GM19240 (cell line): ENCODE measurements around the gene PRKAB2.
"Not testable (repeated sequence)": the region's sequence is repeated elsewhere in the genome, so short reads cannot be mapped to it uniquely, and the experiment has no call there.

ENCODE experiments used
- DNase-seq: peaks from one replicate; pipeline ENCODE4 v3.0.0; 2011; ENCODE audit warnings: low spot score; ENCODE audit not compliant: insufficient read length

The PRKAB2 gene

DNA sequence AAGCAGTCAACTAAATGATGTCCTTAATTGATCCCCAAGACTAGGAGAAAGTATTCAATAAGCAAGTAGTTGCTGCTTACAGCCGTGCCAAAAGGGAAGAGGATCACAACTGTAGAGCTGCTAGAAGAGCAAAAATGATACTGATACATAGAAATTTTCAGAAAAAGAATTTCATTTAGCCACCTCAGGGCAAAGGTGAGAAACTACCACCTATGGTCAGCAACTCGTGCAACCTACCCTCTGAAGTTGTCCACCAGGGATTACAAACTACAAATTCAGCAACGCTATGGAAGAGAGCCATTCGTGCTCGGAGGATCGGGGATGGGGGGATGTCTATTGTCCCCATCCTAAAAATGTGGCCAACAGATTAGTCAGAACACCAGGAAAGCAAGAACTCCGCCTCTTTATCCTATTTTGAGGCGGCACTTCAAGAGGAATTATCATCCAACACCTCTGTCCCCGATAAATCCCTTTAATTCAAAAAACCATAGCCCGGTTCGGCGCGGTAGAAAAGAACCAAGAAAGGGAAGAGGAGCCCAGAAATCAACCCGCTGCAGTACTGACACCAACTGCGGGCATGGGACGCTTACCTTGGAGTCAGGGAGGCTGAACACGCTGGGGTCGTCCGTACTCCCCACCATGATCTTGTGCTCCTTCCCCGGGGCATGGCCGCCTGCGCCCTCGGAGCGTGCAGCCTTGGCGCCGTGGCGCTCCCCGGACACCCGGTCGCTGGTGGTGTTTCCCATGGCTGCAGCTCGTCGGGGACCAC, 687 bp downstream of the PRKAB2 start:
- no peak for DNase-seq

DNA sequence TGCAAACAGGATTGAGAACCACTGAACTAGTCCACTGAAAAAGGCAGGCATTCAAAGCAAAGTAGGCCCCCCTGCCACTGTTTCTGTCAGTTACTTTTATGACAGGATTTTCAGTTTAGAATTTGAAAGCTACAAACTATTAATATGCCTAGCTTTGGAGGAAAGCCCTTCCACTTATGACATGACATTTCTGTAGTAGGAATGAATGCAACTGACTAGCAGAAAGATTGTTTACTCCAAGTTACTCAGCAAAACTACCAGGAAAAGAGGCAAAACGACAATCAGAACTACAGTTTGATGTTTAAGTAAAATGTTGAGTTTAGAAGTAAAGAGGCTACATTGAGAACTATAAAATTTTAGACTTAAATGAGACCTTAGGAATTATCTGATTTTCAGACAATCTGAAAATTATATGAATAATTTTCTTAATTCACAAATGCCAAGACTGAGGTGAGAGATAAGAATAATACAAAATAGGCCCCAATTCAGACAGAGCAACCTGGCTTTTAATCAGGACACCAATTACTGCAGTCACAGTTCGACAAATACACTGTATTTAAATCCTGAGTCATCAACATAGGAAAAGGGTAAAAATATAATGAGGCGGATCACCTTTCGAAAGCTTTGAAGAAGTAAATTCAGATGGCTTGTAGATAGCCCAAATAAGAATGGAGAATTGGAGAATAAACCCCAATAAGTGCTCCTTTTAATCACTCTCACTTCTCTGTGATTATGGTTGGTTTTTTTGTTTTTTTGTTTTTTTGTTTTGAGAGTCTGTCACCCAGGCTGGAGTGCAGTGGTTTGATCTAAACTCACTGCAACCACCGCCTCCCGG, 2.2 kb downstream of the PRKAB2 start:
- no peak for DNase-seq

GRCh38 chr1:147169171-147169570, 3.1 kb downstream of the PRKAB2 start:
- no peak for DNase-seq

DNA sequence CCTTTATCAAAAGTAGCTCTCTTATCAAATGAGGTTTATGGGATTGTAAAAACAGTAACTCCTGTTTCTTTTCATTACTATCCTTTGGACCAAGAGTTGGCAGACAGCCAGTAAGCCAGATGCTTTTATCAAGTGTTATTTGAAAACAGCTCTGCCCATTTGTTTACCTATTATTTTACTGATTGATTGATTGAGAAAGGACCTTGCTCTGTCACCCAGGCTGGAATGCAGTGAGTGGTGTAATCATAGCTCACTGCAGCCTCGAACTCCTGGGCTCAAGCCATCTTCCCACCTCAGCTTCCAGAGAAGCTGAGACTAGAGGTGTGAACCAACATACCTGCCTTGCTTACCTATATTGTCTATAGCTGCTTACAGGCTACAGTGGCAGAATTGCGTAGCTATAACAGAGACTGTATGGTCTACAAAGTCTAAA, 3.6 kb downstream of the PRKAB2 start:
- DNase-seq: no peak

DNA sequence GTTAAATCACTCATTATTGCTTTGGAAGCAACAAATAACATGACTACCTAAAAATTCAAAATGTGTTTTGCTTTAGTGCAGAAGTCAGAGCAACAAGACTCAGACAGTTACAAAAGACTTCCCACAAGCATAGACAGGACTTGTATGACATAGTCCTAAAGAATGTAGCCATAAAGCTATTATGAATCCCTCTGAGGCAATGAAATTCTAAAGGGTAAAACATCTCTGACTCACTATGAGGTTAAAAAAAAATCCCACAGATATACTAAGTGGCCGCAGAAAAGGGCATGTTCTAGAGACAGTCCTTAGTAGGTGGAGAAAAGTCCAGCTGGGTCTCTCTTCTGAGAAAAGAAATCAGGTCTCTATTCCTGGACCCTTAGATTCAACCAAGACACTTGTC, 4.9 kb downstream of the PRKAB2 start:
- DNase-seq: no peak

DNA sequence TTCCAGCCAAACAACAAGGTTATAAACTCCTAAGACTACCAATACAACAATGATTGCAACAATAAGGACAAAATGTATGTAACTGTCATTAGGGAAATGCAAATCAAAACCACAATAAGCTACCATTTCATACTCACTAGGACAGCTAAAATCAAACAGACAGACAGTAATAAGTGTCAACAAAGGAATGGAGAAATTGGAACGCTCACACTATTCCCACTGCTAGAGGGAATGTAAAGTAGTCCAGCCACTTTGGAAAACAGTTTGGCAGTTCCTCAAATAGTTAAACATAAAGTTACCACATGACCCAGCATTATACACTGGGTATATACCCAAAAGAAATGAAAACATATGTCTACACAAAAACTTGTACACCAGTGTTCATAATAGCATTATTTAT, 9.3 kb downstream of the PRKAB2 start:
- DNase-seq: no peak

- DNase-seq: no peak
Observed at GRCh38 chr1:147162093-147162492, 10.2 kb downstream of the PRKAB2 start.

DNA sequence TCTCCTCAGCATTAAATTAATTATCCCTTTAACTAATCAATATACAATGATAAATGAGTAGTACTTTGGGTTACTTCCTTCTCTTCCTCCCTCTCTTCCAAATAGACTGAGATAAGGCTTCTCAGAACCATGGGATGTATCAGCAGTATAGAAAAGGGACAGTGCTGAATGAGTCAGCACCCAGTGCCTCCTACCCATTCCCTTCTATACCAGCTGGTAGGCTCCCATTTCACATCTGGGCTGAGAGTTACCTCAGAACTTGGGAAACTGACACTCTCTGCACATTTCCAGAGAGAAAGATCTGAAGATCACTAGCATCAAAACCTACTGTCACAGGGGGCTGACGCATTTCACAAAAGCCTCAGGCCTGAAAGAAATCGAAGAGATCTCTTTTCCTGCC, 15.2 kb downstream of the PRKAB2 start:
- not testable (repeated sequence) for DNase-seq

GRCh38 chr1:147156642-147157041, 15.6 kb downstream of the PRKAB2 start:
- DNase-seq: no peak

DNA sequence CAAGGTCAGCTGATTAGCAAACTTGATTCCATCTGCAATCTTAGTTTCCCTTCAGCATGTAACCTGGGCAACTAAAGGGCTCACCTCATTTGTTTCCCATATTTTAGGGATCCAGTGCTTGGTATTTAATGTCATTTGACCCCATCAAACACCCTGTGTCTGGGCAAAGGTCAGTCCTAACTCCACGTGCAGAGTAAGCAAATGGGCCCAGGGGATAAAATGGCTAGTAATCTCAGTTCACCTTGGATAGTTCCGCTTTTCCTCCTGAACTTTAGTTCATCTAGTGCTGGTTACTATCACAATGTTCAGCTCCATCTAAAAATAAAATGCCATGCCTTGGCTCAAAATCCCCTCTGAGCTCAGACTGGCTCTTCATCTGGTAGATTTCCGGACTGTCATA, 19.5 kb downstream of the PRKAB2 start:
- DNase-seq: no peak

GRCh38 chr1:147151244-147151643, 21.0 kb downstream of the PRKAB2 start:
- DNase-seq: no peak

- DNase-seq: no peak
Observed at GRCh38 chr1:147142886-147143285, 29.4 kb downstream of the PRKAB2 start.

DNA sequence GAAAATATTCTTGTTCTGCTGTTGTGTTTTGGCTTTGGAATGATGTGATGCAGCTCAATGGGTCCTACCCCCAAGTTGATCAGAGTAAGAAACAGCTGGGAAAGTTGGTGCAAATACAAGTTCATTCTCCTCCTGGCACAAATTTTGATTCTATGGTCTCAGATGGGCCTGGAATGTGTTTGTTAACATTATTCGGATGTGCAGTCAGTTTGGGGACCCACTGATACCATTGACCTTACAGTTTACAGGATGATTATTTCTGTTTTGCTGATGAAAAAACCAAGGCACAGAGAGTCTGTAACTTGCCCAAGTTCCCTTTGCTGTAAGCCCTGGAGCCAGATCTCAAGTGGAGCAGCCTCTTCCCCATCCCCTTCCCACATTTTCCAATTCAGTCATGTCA, 41.5 kb downstream of the PRKAB2 start:
- not testable (repeated sequence) for DNase-seq

DNA sequence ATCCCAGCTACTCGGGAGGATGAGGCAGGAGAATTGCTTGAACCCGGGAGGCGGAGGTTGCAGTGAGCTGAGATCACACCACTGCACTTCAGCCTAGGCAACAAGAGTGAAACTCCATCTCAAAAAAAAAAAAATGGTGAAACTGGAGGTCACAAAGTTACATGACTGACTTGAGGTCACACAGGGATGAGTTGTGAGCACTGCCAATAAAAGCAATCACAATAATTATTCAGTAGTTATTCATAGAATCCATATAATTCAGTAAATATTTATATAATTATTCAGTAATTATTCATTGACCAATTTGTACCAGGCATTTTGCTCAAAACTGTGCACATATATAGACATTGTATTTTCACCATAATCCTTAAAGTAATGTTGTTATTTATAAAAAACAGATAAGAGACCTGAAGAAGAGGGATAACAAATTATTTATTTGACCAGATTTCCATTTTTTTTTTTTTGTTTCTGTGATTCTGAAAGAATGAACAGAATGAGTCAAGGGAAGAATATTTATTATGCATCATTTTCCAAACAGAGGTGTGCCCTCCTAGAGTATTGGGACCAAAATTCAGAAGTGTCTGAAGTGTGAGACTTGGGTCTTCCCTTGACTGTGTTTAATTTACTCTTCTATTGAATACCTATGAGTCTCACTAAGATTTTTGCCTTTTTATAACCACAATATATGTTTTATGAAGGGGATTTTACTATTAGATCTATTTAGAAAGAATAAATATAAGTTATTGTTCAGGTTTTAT, 43.0 kb downstream of the PRKAB2 start:
- no peak for DNase-seq

DNA sequence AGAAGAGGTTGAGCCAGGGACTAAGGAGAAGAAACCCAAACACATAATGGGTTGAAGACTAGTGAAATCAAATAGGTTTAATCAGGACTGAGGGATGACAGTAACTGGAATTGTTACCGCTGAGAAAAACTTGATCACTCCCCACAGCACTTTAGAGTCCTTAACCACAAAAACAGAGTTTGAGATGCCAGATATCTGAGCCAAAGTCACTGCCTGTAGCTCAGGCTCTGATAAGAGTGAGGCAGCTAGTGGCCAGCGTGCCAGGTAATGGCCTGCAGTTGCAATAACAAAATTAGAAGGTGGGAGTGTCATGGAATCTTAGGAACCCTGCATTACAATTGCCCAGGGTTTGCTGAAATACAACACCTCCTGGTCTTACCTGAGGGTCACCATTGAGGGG, 48.0 kb downstream of the PRKAB2 start:
- DNase-seq: no peak

GRCh38 chr1:147117109-147117508, 55.2 kb downstream of the PRKAB2 start:
- DNase-seq: no peak

DNA sequence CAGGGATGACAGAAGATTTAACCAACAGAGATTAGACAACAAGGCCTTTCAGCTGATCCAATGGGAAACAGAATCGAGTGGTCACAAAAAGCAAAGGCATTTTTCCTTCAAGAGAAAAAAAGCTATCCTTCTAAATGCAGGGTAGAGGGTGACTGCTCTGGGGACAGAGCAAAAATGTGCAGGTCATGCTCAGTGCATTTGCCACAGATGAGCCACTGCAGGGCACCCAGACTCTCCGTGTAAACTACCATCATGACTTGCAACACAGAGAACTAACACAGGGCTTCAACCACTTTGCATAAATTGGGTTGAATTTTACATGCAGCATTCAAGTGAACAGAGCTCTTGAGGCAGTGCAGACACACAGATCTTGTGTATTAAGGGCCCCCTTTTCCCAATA, 56.8 kb downstream of the PRKAB2 start:
- no peak for DNase-seq

DNA sequence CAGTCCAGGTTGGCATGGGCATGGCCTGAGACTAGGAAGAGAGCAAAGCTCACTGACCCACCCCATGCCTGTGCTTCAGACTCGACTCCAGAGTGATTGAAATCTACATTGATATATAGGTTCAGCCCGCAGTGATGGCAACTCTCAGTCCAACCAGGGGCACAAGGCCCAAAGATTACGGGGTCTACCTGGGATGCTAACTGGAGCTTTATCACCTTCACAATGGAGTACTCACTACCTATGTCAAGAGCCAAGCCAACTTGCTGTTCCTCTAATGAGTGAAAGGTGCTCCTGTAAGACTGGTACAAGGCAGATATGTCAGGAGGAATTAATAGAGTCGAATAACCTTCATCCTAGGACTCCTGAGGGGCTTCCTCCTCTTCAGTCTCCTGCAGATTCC, 57.2 kb downstream of the PRKAB2 start:
- DNase-seq: not testable (repeated sequence)

- not testable (repeated sequence) for DNase-seq
Observed at GRCh38 chr1:147114353-147114752, 57.9 kb downstream of the PRKAB2 start.

- no peak for DNase-seq
Observed at GRCh38 chr1:147111381-147112130, 60.7 kb downstream of the PRKAB2 start.

DNA sequence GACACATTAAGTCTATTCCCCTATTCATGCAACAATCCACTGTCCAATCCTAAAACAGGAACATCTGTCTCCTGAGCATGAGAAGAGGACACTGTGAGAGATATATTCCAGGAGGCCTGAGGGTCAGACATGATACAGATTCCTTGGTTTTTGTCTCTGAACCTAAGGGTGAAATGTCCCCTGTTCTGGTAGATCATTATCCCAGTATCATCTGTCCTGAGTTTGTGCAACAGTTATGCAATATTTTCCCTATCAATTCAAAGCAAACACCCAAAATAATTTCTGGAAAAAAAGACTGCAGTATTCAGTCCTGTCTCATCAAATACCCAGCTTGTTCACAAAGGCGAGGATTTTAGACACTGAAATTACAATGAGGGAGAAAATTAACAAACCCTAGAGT, 61.4 kb downstream of the PRKAB2 start:
- DNase-seq: no peak
